NCI-H1930 (cell line): ENCODE data around the gene RAB12.
"Not testable (repeated sequence)": the region's sequence is repeated elsewhere in the genome, so short reads cannot be mapped to it uniquely, and the experiment has no call there.

ENCODE experiments used
- DNase-seq, 2 experiments: peaks; one replicate each; lab custom pipeline; 2025; lab: John Stamatoyannopoulos, UW

The RAB12 gene, protein sequence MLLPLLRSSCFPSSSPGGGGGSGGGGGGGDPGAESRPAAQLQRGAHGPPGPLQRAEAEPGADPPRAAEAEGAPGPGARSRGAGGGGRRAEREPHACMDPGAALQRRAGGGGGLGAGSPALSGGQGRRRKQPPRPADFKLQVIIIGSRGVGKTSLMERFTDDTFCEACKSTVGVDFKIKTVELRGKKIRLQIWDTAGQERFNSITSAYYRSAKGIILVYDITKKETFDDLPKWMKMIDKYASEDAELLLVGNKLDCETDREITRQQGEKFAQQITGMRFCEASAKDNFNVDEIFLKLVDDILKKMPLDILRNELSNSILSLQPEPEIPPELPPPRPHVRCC

DNA sequence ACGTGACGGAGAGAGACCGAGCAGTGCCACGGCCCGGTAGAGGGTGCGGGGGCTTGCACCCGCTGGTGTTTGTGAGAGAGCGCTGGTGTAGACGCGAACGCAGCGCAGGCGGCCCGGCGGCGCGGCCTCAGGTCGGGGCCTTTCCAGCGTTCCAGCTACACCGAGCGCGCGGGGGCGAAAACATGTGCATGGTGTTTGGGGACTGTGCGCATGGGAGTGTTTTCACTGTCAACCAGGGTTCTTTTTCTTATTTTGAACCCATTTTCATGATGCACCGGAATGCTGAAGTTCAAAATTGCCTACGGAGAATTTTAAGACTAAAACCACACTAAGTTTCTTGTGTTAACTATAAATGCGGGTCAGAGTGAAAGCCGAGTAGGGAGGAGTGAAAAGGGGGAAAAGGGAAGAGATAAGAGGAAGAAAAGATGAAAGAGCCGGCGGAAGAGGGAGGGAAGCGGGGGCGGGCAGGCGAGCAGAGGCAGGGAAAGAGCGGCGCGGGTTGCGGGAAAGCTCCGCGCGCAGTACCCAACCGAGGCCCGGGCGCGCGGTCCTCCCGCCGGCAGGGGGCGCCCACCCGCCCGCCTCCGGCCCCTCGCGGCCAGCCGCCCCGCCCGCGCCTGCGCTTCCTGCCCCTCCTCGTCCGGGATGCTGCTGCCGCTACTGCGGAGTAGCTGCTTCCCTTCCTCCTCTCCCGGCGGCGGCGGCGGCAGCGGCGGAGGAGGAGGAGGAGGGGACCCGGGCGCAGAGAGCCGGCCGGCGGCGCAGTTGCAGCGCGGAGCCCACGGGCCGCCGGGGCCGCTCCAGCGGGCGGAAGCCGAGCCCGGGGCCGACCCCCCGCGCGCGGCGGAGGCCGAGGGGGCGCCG, at the start of gene RAB12:
RAB12 (plus strand) TSS at position 643 of the 864 bp plus-strand sequence; CDS start at position 646, 3 bp downstream.
- peak; percentile 36 to 64 for DNase-seq

DNA sequence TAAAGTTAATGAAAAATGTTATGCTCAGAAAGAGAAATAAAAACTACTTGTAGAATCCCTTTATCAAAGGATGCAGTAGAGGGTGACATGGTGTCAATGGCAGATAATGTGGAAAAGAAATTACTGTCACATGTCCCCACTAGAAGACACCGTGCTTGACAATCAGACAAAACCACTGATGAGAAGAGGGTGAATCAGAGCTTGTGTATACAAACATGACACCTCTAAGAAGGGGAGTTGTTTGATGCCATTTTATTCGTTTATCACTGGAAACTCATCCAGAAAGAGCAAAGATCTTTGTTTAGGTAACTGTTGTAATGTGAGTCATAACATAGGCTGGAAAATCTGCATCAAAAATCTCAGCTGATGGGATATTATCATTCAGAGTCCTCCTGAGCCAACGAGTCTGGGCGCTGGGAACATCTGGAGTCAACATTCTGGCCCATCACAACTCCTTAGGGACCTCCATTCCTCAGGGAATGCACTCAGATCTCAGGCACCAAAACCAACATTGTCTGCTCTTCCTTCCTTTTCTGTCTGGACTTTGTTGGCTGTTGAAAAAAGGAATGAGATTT, 49.5 kb upstream of the RAB12 start:
- DNase-seq = no peak

DNA sequence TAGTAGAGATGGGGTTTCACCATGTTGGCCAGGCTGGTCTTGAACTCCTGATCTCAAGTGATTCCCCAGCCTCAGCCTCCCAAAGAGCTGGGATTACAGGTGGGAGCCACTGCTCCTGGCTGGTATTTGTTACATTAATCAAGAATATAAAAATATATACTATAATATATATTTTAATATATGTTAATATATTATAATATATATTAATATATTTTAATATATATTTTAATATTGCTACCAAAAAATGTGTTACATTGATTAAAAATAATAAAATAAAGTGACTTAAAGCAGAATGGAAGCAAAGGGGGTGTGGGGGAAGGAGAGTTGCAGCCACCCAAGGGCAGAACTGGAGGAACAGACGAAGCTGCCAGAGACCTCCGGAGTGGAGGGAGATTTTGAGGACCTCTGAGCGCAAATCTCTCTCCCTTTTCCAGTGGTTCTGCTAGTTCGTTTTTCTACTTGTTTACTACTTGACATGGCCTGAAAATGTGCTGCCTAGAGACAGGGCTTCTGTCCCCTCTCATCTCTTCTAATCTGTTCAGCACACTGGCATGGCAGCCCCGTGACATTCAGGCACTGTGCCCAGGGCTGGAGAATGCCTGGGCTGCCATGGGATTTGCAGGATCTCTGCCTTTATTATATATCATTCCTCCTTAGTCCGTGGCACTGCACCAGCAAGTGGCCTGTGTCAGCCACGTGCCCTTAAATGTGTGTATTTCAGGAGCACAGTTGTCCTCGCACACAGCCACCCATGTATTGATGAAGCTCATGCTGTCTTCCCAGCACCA, 47.9 kb upstream of the RAB12 start:
- no peak for DNase-seq

DNA sequence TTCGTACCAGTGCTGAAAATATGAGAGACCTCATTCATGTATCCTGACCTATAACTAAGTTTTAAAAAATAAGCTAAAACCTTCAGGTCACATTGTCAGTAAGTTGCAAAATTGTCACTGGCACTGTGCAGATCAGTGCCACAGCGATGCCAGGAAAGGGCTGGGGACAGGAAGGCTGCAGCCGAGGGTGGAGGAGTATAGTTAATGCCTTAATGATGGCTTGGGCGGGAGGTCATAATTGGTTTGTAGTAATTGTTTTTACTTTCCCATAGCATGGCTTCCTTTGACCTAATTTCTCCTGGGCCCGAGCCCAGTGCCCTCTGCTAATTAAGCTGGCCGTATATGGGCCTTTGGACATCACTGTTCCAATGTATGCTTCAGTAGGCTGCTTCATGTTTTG, 47.2 kb upstream of the RAB12 start:
- DNase-seq = no peak

DNA sequence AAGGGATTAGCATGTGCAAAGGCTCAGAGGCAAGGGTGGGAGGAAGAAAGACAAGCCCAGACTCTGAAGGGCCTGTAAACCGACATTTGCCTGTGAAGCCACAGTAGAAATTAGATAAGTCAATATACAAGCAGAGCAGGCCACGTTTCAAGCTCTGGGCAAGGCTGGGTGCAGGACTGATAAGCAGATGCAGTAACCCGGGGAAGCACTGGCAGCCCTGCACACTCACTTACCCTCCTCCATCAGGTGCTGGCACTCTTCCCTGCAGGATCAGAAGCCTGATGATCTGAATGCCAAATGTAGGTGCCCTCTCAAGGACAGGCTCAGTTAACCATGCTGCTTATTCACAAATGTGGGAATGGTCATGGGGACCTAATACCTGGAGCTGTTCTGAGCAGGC, 46.3 kb upstream of the RAB12 start:
- no peak for DNase-seq

DNA sequence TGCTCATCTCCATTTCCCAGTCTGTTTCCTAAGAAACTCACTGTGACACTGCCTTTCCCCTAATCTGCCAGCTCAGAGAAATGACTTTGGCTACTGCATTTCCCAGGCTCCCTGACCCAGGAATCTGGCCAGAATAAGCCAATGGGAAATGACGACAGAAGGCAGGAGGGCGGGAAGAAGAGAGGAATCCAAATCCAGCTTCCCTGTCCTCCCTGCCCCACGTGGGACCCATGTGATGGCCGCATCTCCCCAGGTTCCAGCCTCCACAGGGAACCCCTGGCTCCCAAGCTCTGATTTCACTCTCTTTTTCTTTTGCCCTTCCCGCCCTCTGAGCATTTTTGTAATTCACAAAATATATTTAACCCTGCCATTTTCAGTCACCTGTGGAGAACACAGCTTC, 37.8 kb upstream of the RAB12 start:
- no peak for DNase-seq

DNA sequence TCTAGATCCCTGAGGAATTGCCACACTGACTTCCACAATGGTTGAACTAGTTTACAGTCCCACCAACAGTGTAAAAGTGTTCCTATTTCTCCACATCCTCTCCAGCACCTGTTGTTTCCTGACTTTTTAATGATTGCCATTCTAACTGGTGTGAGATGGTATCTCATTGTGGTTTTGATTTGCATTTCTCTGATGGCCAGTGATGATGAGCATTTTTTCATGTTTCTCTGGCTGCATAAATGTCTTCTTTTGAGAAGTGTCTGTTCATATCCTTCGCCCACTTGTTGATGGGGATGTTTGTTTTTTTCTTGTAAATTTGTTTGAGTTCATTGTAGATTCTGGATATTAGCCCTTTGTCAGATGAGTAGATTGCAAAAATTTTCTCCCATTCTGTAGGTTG, 35.5 kb upstream of the RAB12 start:
- DNase-seq = not testable (repeated sequence)

DNA sequence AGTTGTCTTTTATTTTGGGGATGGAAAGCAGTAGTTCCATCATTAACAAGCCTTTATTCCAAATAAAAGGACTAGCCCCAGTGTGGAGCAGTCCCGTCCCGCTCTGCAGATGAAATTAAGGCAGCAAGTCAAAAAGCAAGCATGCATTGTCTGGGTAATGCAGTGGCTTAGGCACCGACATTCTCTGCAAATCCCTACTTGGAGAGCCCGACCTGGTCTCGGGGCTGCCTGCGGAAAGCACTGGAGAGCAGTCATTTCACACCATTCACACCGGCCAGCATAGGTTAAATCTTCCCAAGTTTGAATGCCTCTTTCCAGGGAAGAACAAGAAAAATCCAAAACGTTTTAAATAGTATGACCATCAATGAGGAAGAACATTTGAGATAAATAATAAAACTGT, 24.4 kb upstream of the RAB12 start:
- DNase-seq = no peak

DNA sequence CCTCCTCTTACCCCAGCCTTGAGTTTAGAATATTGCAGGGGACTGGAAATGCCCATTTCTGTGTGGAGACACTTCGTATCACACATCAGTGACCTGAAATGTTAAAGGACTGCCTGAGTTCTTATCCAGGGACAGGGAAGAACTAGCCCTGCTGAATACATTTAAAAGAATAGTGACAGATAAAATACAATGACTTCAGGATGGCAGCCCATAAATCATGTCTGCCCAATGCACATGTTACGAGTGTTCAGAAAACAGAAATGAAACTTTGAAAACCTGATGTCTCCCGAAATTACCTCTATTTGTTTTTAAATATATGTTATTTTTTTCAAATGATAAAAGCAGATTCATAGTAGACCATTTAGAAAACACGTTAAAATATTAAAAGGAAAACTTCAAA, 22.3 kb upstream of the RAB12 start:
- DNase-seq = no peak

DNA sequence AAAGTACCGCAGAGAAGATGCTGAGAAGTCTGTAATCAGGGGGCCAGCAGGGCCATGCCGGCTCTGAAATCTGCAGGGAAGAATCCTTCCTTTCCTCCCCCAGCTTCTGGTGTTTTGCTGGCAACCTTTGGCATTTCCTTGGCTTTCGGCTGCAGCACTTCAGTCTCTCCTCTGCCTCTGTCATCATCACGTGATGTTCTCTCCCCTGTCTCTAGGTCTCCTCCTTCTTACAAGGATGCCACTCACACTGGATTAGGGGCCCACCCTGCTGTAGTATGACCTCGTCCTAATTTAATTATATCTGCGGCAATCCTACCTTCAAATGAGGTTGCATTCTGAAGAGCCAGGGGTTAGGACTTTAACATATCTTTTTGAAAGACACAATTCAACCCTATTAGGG, 13.8 kb upstream of the RAB12 start:
- no peak for DNase-seq

DNA sequence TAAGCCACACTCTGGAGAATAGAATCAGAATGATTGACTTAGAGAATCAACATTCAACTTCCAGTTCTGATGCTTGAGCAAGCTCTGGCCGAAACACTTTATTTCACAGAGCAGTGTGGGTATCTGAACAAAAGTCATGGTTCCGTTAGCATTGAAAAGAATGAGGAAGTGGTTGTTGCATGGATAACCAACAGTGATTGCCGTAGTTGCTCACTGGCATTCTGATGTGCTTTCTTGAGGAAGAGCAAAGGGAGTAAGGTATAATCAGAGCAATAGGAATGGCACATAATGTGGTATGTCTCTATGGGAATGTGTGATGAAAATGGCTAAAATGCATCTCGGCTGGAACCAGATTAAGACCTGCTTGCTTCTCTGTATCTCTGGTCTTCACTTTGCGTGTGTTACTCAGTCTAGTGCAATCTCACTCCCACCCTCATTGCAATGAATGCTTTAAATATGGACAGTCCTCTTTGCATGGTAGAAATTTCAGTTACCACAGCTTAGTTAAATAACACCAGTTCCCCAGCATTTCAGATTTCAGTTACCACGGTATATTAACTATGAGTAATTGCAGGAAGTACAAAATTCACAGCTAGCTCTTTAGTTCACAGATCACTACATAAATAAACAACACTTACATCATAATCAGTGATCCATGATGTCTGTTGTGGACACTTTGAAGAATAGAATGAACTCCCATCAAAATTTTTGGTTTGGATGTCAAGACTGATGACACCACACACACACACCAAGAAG, 7.8 kb upstream of the RAB12 start:
- no peak for DNase-seq

DNA sequence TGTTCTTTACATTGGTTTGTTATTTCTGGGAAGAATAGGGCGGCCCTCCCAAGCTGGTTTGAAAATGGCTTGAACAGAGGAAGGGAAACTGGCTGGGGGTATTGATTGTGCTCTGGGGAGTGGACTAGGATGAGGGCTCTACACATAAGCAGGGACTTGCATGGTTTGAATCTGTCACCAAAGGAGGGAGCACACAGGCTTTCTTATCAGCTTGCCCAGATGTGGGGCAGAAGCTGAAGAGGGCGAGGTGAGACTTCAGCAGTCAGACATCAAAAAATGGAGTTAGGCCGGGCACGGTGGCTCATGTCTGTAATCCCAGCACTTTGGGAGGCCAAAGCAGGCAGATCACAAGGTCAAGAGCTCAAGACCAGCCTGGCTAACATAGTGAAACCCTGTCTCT, 7.2 kb upstream of the RAB12 start:
- no peak for DNase-seq

DNA sequence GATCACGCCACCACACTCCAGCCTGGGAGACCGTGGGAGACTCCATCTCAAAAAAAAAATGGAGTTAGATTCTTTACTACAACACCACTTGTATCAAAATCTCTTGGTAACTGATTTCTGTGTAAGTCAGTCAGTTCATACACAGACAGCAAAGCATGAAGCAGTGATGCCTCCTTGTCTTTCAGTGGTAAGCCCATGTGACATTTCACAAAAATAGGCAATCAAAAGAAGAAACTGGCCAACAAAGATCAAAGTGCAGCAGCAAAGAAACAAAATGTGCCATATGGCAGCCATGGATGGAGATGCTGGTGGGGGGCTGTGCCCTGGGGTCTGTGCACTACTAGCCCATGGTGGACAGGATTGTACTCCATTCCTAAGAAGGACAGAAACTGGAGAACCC, 6.7 kb upstream of the RAB12 start:
- DNase-seq = no peak

DNA sequence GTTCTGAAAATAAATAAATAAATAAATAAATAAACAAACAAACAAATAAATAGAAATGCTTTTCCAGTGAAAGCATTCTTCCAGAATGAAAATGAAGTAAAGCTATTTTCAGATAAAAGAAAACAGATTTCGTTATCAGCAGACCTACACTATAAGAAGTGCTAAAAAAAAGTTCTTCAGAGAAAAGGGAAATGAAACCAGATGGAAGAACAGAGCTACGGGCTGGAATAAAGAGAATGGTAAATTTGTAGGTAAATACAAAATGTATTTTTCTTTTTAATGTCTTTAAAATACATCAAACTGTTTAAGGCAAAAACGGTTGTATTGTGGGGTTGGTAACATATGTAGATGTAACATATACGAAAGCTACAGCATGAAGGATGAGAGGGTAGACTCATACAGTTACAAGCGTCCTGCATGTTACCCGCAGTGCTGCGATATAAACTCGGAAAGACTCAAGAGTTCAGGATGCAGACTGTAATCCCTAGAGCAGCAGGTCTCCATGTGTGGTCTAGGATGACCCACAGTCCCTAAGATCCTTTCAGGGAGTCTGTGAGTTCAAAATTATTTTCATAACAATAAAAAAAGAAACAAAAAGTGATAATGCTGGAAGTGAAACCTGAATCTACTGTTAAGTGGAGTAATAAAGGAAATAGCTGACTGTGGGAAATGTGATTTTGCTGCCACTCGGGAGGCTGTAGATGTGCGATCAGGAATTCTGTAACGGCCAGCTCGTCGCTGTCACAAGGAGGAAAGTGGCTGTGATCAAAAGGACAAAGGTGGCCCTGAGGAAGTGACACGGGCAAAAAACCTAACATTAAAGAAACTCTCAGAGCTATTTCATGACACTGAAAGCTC, 5.3 kb upstream of the RAB12 start:
- no peak for DNase-seq

DNA sequence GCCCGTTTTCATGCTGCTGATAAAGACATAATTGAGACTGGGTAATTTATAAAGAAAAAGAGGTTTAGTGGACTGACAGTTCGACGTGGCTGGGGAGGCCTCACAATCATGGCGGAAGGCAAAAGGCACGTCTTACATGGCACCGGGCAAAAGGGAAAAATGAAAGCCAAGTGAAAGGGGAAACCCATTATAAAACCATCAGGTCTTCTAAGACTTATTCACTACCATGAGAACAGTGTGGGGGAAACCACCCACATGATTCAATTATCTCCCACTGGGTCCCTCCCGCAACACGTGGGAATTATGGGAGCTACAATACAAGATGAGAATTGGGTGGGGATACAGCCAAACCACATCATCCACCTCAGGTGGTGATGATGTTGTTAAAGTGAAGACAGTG, 3.3 kb upstream of the RAB12 start:
- no peak for DNase-seq

DNA sequence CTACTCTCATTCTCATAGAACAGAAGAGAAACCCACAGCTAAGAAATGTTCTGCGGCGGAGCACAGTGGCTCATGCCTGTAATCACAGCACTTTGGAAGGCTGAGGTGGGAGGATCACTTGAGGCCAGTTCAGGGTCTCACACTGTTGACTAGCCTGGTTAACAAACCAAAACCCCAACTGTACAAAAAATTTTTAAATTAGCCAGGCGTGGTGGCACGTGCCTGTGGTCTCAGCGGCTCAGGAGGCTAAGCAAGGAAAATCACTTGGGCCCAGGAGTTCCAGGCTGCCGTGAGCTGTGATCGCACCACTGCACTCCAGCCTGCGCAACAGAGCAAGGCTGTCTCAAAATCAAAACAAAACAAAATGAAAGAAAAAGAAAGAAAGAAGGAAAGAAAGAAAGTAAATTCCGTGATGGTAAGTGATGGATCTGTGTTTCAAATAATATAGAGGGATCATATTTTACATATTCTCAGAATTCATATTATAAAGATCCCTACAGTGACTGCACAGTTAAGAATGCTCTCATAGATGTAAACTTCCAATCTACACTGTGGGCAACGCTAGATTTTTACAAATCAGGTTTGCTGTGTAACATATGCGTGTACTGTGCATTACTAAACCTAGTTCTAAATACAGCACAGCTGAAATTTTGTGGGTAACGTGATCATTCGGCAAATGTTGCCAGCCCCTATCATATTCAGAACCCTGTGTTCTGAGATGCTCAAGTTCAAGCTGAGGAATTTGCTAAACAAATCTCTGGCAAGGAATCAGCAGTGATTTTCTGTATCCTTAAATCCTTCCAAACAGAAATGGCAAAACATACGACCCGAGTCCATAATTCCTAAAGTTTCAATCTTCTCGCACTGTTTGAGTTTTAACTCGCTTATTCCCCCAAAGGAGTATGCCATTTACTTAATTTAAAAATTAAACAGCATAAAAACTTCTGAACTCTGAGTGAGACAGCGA, 1.2 kb upstream of the RAB12 start:
- DNase-seq = no peak

DNA sequence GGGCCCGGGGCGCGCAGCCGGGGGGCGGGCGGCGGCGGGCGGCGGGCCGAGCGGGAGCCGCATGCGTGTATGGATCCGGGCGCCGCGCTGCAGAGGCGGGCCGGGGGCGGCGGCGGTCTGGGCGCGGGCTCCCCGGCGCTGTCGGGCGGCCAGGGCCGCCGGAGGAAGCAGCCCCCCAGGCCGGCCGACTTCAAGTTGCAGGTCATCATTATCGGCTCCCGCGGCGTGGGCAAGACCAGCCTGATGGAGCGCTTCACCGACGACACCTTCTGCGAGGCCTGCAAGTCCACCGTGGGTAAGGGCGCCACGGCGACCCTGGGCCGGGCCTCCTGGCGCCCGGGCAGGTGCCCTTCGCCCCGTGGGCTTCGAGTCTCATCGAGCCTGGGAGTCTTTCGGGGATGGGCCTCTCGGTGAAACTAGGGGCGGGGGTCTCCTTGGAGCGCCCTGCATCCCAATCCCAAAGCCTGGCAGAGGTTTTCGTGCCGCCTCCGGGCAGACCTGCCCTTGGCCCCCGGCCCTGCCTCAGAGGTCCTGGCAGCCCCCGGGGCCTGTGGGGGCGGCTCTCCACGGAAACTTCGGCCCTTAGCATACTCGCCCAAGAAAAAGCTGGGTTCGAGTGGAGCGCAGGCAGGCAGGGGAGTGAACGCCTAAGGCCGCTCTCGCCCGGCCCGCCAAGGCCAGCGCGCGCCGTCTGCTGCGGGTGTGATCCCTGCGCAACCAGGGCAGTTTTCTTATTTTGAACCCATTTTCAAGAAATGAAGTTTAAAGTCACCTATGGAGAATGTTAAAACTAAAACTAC, 622 bp downstream of the RAB12 start:
- DNase-seq = no peak

DNA sequence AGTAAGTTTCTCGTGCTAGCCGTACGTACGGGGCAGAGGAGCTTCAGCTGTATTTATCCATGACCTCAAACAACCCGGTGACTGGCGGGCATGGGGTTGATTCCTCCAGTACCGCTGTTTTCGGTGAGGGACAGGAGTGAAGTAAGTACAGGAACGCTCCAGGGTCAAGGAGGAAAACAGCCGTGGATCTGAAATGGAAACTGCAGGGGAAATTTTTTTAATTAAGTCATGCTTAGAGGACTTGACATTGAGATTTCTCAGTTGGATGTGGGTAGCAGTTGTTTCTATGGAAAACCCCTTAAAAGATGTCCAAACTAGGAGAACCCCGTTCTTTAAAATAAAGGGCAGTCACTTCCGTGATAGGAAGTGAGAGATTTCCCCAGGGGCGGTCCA, 1.2 kb downstream of the RAB12 start:
- no peak for DNase-seq
